Body of pancreas (tissue), 4 donors: Measurements from ENCODE around the gene TSSC4. TPM values are rescaled to one million over a fixed set of nuclear protein-coding genes. Genes with fewer than 3 reads are reported as not detected.

ENCODE experiments used
- ATAC-seq: fragments of 150-250 bp; one replicate; pipeline ENCODE4 v1.9.1; 2016
- DNase-seq, 4 donors: peaks; one replicate each; pipeline ENCODE4 v3.0.0-alpha.2; 2019
- H3K27ac ChIP-seq, 4 donors: fragments of 200-600 bp; sonication (generic); 1 replicate in 3 of 4; 2 replicates in 1 of 4; pipeline versions ENCODE4 v1.5.1 to v1.6.1; 2016 to 2019; ENCODE audit warnings: mild to moderate bottlenecking in 1 of 4, mixed read lengths in 1 of 4, moderate library complexity in 1 of 4
- H3K27me3 ChIP-seq, 2 donors: fragments of 200-600 bp; sonication (generic); one replicate each; pipeline ENCODE4 v1.6.0; 2016; ENCODE audit warnings: mild to moderate bottlenecking in 1 of 2
- H3K36me3 ChIP-seq, 2 donors: fragments of 200-600 bp; sonication (generic); replicated peaks in 1 of 2; 2 replicates each; pipeline ENCODE4 v1.5.1; 2016; ENCODE audit warnings: low read depth in 2 of 2; ENCODE audit not compliant: insufficient read depth in 1 of 2
- H3K4me1 ChIP-seq: fragments of 200-600 bp; sonication (generic); one replicate; pipeline ENCODE4 v1.6.0; 2016
- H3K4me3 ChIP-seq, 2 donors: fragments of 200-600 bp; sonication (generic); 1 replicate in 1 of 2; 2 replicates in 1 of 2; pipeline ENCODE4 v1.5.1; 2016 to 2019
- H3K9me3 ChIP-seq, 3 donors: fragments of 200-600 bp; sonication (generic); 1 replicate in 2 of 3; 2 replicates in 1 of 3; pipeline ENCODE4 v1.5.1; 2016
- POLR2A ChIP-seq, 3 donors: fragments of 450-650 bp; IDR thresholded peaks; one replicate each; pipeline ENCODE4 v1.6.1; 2016; ENCODE audit warnings: antibody characterized with exemption in 3 of 3, mild to moderate bottlenecking in 2 of 3
- WGBS, 2 donors: methylation state at CpG; one replicate each; pipeline ENCODE4 v1.1.5; 2017; 5-methylcytosine and 5-hydroxymethylcytosine counted together
- intact Hi-C: fragments of 100-400 bp; cut with DNase I; formaldehyde crosslinking; loops from one replicate; pipeline ENCODE4 v1.15.1; 2023
- total RNA-seq, 2 donors: library from RNA; depleted of rRNA; stranded (reverse); fragments of >200 nt; gene quantifications; one replicate each; pipeline ENCODE4 v1.1.0, GENCODE V29; 2016
- TF ChIP-seq, protein P1 (sequence below), 7 experiments: fragments of 450-650 bp in 4 of 7; fragments of 200-600 bp in 3 of 7; sonication (generic) in 3 of 7; IDR thresholded peaks; one replicate each; pipeline ENCODE4 v1.5.1; 2016 to 2019; ENCODE audit warnings: antibody characterized with exemption in 7 of 7

Gene TSSC4
- total RNA-seq, 2 donors from 2014 or later, result 21.5 to 25.7 TPM

DNA sequence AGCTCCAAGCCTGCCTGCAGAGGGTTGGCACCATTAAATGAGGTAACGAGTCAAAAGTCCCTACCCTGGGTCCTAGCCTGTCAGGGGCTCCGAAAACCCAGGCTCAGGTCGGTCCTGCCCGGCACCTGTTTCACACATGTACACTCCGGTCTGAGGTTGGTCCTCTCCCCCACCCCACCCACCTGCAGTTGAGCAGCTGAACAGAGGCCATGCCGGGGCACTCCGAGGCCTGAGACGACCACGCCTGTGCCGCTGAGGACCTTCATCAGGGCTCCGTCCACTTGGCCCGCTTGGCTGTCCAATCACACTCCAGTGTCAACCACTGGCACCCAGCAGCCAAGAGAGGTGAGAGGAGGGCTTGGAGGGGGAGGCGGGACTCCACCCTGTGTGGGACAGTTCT is 1.6 kb downstream of the TSSC4 start:
- no peak overlapping the region for H3K4me3 ChIP-seq
- no peak overlapping the region for H3K27ac ChIP-seq
- no peak for DNase-seq
- no peaks in the 10 kb centered on the region for H3K27me3 ChIP-seq
- WGBS, 2 donors, result 79 to 86% methylated on average over 12 to 13 of the region's 13 CpGs
- H3K36me3 ChIP-seq, result peaks cover 0 to 12% of the 10 kb centered on the region in 2 donors
- H3K4me1 ChIP-seq, result peaks cover 29% of the 10 kb centered on the region
- H3K9me3 ChIP-seq, result no peaks in the 10 kb centered on the region
- ATAC-seq, result no peak
- intact Hi-C loops, result no loop called here
- TF ChIP-seq, protein P1, sequence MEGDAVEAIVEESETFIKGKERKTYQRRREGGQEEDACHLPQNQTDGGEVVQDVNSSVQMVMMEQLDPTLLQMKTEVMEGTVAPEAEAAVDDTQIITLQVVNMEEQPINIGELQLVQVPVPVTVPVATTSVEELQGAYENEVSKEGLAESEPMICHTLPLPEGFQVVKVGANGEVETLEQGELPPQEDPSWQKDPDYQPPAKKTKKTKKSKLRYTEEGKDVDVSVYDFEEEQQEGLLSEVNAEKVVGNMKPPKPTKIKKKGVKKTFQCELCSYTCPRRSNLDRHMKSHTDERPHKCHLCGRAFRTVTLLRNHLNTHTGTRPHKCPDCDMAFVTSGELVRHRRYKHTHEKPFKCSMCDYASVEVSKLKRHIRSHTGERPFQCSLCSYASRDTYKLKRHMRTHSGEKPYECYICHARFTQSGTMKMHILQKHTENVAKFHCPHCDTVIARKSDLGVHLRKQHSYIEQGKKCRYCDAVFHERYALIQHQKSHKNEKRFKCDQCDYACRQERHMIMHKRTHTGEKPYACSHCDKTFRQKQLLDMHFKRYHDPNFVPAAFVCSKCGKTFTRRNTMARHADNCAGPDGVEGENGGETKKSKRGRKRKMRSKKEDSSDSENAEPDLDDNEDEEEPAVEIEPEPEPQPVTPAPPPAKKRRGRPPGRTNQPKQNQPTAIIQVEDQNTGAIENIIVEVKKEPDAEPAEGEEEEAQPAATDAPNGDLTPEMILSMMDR (IDR thresholded peaks at IDR 0.05), result no peak
- no peak for TF ChIP-seq POLR2A (IDR thresholded peaks at IDR 0.05)

DNA sequence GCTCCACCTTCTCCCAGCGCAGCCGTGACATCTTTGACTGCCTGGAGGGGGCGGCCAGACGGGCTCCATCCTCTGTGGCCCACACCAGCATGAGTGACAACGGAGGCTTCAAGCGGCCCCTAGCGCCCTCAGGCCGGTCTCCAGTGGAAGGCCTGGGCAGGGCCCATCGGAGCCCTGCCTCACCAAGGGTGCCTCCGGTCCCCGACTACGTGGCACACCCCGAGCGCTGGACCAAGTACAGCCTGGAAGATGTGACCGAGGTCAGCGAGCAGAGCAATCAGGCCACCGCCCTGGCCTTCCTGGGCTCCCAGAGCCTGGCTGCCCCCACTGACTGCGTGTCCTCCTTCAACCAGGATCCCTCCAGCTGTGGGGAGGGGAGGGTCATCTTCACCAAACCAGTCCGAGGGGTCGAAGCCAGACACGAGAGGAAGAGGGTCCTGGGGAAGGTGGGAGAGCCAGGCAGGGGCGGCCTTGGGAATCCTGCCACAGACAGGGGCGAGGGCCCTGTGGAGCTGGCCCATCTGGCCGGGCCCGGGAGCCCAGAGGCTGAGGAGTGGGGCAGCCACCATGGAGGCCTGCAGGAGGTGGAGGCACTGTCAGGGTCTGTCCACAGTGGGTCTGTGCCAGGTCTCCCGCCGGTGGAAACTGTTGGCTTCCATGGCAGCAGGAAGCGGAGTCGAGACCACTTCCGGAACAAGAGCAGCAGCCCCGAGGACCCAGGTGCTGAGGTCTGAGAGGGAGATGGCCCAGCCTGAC is 2.5 kb downstream of the TSSC4 start:
- Histone ChIP-seq H3K36me3 (peaks cover 0 to 10% of the 10 kb centered on the region in 2 donors), H3K9me3 (no peaks in the 10 kb centered on the region), H3K27ac (no peak overlapping the region), H3K4me1 (peaks cover 29% of the 10 kb centered on the region), H3K27me3 (no peaks in the 10 kb centered on the region), H3K4me3 (no peak overlapping the region)
- ATAC-seq (no peak), DNase-seq (no peak)
- 85 to 90% methylated on average over 4 to 31 of the region's 31 CpGs for WGBS, 2 donors
- intact Hi-C loops, result no loop called here
- no peak for TF ChIP-seq POLR2A (IDR thresholded peaks at IDR 0.05)
- TF ChIP-seq, protein P1 (IDR thresholded peaks at IDR 0.05), result no peak

DNA sequence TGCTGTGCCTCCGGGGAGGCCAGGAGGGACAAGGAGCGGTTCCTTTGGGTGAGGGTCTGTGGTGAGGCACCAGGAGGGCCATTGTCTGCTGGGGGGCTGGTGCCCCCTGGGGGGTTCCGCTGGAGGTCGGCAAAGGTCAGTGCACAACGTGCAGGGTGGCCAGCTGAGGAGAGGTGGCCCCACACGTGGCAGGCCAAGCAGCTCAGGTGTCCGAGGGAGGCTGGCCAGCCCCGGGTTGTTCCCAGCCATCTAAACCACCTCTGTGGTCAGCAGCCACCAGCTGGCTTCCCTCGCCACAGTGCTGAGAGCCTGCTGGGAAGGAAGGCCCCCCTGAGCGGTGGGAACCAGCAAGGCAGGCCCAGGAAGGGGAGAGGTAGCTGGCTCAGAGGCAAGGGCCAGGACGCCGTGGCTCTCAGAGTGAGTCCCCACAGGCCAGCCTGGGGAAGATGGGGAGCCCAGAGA is 4.2 kb downstream of the TSSC4 start:
- ATAC-seq, result no peak
- intact Hi-C loops, result no loop called here
- DNase-seq, result no peak

DNA sequence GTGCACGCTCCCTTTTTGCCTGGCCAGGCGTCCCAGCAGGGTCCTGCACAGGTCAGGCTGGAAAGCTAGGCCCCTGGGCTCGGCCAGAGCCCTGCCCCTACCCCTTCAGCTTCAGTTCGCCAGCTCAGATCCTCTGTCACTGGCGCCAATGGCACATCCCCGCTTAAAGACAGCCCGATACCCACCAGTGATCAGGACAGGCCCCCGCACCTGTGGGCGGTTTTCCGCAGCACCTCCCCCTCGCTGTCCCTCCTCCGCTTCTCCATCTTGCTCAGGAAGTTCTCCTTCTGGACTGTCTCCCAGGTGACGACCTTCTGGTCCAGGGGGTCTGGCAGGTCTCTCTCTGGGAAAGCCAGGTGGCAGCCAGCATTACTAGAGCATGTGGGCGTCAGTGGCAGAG is 5.9 kb downstream of the TSSC4 start:
- no peak overlapping the region for H3K4me3 ChIP-seq
- H3K27ac ChIP-seq, result no peak overlapping the region
- DNase-seq (no peak), ATAC-seq (no peak)
- H3K4me1 ChIP-seq, result peaks cover 10% of the 10 kb centered on the region
- TF ChIP-seq, protein P1 (IDR thresholded peaks at IDR 0.05), result no peak
- no peak for TF ChIP-seq POLR2A (IDR thresholded peaks at IDR 0.05)
- H3K27me3 ChIP-seq, result no peaks in the 10 kb centered on the region
- 70 to 71% methylated on average over 14 of the region's 14 CpGs for WGBS, 2 donors
- H3K9me3 ChIP-seq, result no peaks in the 10 kb centered on the region
- peaks cover 0 to 10% of the 10 kb centered on the region in 2 donors for H3K36me3 ChIP-seq
- intact Hi-C loops, result no loop called here

More for the DNA sequence above, 4.2 kb downstream of the TSSC4 start:
- Histone ChIP-seq H3K9me3 (no peaks in the 10 kb centered on the region), H3K4me3 (no peak overlapping the region), H3K27ac (no peak overlapping the region), H3K27me3 (no peaks in the 10 kb centered on the region), H3K4me1 (peaks cover 14% of the 10 kb centered on the region), H3K36me3 (peaks cover 0 to 10% of the 10 kb centered on the region in 2 donors)
- no peak for TF ChIP-seq POLR2A (IDR thresholded peaks at IDR 0.05)
- TF ChIP-seq, protein P1 (IDR thresholded peaks at IDR 0.05), result no peak
- 68 to 88% methylated on average over 5 to 11 of the region's 12 CpGs for WGBS, 2 donors
